GM18858 (cell line): ENCODE data around the gene ISOC2.

Experiments
- ATAC-seq: cut with Tn5 transposase; IDR thresholded peaks from one replicate; pipeline ENCODE4 v1.9.1; 2021; ENCODE audit not compliant: unreplicated experiment

Gene ISOC2

DNA sequence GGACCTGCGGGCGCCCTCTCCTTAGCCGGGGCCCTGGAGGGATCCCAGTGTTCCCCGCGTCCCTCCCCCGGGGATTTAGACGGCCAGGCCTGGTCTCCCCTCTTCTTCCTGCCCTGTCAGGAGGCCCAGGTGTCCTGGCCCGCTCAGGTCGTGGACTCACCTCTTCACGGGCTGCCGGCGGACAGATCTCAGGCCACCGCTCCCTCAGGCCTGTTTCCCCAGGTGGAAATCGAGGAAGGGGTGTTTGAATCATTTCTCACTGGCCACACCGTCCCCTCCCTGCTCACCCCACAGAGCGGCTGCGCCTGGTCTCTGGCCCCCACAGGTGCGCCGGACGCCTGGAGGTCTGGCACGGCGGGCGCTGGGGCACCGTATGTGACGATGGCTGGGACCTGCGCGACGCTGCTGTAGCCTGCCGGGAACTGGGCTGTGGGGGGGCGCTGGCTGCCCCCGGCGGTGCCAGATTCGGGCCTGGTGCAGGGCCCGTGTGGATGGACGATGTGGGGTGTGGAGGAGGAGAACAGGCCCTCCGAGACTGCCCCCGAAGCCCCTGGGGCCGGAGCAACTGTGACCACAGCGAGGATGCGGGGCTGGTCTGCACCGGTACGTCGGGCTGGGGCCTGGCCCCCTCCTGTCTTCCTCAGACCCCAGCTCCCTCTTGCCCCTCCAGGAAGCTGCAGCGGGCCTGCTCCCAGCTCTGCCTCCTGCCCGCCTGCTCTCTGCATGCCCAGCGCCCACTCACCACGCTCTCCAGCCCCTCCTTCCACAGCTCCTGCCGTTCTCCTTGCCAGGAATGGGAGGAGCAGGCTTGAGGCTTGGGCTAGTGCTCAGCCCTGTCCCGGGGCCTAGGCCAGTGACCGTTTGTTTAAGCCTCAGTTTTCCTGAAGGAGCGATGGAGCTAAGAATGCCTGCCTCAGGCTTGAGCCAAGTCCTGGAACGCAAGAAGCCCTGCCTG lies 29.3 kb upstream of the ISOC2 start:
- ATAC-seq: no peak

DNA sequence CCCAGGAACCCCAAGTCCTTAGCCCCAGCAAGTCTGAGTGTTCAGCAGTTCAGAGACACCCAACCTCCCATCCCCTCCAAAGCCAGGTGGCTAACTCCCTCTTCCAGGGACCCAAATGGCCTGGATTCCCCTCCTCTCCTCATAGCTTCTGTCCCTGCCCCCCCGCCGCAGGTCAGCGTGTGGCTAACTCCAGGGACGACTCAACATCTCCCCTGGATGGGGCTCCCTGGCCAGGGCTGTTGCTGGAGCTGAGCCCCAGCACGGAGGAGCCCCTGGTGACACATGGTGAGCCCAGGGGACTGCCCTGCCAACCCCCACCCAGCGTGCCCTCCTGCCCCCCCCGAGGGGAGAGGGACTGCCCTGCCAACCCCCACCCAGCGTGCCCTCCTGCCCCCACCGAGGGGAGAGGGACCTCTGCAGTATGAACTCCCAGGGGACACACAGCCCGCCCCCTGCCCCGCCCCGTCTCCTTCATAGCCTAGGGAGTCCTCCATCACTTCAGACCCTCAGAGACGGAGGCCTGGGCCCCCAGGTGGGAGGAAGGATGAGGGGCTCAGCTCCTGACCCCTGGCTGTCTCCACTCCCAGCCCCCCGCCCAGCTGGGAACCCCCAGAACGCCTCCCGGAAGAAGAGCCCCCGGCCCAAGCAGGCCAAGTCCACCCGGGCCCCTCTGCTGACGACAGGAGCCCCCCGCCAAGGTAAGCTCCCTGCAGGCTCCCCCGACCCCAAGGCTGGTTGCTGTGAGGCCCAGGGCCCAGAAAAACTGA lies 28.5 kb upstream of the ISOC2 start:
- ATAC-seq: no peak

DNA sequence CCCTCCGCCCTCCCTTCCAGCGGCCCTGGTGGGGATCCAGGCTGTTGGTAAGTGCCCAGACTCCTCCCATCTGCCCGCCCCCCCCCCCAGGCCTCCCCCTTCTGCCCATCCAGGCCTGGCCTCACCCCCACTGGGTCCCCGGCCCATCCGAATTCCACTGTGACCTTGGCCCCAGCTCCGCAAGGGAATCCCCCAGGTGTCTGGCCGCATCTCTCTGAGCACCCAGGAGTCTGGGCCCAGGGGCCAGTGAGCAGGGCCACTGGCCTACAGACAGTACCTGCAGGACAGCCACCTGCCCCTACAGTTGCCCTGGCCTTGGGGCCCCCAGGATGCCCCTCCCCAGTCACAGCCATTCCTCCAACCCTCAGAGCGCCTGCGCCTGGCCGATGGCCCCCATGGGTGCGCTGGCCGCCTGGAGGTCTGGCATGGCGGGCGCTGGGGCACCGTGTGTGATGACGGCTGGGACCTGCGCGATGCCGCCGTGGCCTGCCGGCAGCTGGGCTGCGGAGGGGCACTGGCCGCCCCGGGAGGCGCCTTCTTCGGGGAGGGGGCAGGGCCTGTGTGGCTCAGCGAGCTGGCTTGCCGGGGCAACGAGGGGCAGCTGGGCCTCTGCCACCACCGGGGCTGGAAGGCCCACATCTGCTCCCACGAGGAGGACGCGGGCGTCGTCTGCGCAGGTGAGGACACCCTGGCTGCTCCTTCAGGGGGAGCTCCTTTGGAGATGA lies 27.7 kb upstream of the ISOC2 start:
- ATAC-seq: no peak

DNA sequence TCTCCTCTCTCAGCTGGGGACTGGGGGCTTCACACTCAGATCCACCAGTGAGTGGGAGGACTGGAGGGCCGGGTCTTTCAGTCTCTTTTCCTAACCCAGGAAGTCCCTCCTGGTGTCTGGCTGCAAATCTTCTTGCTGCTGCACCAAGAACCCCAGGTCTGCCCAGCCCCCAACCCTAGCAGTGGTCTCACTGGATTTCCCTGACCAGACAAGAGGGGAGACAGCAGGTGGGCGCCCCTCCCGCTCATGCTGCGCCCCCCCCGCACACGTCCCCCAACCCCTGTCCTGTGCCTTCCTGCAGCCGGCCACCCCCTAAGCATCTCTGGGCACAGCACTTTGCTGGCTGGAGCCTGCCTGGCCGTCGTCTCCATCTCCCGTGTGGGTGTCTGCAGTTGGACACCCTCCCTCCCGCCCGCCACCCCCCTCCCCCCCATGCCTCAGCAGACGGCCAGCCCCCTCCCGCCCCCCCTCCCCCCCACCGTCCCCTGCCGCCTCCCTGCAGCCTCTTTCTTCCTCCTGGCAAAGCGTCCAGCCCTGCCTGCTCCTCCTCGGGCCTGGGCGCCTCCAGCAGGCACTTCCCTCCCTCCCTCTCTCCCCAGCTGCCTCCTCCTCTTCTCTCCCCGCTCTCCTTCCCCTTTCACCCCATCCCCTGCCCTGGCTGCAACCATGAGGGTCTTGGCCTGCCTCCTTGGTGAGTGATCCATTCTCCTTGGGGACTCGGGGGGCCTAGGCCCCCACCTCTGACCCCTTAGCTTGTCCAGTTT lies 26.7 kb upstream of the ISOC2 start, which contains the start of gene SSC5D:
SSC5D (plus strand) TSS at position 513 of the 764 bp plus-strand sequence; CDS start at position 667, 154 bp downstream.
- ATAC-seq: no peak

DNA sequence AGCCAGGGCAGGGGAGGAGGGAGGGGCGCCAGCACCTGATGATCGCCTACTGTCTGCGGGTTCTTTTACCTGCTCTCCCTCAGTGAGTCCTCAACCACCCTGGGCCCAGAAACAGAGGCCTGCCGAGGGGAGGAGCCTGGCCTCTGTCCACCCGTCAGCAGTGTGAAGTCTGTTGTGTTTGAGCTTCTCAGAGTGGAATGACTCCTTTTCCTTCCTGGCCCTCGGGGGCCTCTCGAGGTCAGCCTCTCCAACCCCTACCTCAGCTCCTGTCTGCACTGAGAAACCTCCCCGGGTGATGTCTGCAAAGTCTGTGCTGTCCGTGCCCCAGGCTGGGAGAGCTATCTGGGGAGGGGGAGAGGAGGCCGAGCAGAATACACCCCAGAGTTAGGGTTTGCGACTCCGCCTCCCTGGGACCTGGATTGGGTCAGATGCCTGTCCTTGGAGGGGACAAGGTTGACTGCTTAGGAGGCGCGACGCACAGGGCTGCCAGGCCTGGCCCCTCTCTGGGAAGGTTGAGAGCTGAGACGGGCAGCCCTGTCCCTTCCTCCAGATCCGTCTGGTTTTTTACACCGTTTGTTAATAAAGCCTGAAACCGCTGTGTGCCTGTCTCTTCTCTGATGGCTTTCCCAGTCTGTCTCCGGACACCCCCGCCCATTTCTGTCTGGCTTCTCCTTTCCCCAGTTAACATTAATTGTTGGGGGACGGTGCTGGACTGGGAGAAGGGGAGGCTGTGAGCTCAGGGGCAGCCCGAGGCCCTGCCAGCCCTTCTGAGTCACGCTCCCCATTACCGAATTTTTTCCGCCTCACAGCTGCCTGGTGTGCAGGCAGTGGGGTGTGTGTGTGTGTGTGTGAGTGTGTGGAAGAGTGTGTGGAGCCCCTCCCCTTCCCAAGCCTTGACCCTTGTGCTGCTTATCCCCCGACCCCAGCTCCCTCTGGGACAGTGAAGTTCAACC lies 25.8 kb upstream of the ISOC2 start:
- ATAC-seq: no peak

DNA sequence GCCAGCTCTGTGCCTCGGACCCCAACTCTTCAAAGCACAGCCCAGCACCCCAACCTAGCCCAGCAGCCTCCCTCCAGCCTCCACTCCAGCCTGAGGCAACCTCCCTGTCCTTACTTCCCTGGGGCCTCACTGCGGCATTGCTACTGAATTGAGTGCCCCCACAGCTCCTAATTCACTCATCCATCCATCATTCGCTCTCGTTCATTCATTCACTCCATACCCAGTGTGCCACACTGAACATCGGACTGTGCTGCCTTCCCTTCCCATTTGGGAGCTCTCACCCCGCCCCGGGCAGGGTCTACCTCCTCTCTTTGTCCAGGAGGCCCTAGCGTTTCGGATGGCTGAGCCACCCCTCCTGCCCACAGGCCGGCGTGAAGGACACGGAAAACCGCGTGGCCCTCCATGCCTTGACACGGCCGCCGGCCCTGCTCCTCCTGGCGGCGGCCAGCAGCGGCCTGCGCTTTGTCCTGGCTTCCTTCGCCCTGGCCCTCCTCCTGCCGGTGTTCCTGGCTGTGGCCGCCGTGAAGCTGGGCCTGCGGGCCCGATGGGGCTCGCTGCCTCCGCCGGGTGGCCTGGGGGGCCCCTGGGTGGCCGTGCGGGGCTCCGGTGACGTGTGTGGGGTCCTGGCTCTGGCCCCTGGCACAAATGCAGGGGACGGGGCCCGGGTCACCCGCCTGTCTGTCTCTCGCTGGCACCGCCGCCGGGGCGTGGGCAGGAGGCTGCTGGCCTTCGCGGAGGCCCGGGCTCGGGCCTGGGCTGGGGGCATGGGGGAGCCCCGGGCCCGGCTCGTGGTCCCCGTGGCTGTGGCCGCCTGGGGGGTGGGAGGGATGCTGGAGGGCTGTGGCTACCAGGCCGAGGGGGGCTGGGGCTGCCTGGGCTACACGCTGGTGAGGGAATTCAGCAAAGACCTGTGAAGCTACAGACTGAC lies 24.9 kb upstream of the ISOC2 start:
- no peak for ATAC-seq

DNA sequence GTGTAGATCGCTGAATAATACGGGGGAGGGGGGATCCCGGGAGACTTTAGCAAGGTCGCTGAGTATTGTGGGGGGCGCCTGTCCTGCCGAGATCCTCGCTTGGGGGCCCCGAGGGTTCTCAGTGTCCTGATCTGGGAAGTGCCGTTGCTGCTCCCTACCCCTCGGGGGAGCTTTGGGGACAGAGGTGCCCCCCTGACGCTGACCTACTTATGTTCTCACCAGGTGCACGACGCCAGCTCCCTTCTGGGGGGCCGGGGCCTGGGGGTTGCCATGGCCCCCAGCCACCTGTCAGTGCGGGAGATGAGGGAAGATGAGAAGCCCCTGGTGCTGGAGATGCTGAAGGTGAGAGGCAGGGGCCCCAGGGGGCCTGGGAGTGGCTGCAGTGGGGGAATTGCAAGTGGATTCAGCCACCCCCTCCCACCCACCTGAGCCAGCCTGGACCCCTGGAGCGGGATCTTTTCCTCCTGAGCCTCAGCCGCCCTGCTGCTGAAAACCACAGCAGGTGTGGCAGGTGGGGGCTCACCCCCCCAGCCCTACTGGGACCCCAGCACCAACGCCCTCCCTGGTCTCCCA lies 24.1 kb upstream of the ISOC2 start:
- ATAC-seq: no peak

DNA sequence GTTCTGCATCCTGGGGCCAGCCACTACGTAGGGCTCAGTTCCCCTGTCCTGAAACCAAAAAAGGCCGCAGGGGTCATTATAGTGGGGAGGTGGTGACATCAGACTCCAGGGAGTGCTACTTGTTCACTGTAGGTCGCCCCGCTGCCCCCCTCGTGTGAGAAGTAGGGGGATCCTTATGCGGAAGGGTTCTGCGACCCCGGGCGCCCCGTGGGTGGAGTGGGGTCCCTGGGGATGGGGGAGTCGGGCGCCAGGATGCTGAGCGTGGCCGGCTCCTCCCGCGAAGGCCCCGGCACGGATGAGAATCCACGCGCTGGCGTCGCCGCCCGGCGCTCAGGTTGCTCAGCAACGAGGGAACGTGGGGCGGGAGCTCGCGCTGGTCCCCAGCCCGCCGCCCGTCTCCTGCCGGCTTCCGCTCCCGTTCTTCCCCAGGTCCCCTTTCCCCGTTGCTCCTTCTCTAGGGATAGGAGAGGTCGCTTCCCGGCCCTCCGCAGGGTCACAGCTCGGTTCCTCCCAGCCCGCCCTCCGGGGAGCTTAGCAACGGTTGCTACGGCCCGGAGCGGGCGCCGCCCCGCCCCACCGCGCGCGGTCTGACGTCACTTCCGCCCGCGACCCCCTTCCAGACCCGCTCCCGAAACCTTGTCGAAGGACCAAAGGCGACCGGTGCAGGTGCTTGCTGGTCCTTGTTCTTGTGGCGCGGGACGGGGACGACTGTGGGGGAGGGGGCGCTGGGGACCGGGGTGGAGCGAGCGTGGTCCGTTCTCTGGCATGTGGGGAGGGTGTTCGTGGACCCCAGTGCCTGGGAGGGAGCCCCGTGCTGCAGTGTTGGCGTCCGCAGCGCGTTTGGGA lies 23.4 kb upstream of the ISOC2 start, which contains the start of gene NAT14:
NAT14 (plus strand) TSS at position 596 of the 846 bp plus-strand sequence. CDS start 521 bp downstream, outside the sequence.
- no peak for ATAC-seq

DNA sequence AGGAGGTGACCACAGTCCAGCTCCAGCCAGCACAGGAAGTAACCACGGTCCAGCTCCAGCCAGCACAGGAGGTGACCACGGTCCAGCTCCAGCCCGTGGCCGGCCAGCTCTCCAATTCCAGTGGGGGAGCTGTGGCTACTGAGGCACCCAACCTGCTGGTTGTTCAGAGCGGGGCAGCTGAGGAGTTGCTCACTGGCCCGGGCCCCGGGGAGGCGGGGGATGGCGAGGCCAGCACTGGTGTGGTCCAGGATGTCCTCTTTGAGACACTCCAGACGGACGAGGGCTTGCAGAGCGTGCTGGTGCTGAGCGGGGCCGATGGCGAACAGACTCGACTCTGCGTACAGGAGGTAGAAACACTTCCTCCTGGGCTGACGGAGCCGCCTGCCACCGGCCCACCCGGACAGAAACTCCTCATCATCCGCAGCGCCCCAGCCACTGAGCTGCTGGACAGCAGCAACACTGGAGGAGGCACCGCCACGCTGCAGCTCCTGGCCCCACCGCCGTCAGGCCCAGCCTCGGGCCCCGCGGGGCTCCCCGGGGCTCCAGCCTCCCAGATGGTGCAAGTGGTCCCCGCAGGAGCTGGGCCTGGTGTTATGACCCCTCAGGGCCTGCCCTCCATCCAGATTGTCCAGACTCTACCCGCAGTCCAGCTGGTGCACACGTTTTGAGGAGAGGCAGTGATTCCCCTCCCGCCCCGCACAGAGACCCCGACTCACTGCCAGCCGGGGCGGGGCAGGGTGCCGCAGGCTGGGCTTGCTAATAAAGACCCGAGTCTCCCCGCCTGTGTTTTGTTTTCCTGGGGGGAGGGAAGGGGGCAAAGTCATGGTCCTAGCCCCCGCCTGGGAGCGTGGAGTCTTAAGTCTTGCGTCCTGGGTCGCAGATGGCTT lies 22.5 kb upstream of the ISOC2 start:
- no peak for ATAC-seq

DNA sequence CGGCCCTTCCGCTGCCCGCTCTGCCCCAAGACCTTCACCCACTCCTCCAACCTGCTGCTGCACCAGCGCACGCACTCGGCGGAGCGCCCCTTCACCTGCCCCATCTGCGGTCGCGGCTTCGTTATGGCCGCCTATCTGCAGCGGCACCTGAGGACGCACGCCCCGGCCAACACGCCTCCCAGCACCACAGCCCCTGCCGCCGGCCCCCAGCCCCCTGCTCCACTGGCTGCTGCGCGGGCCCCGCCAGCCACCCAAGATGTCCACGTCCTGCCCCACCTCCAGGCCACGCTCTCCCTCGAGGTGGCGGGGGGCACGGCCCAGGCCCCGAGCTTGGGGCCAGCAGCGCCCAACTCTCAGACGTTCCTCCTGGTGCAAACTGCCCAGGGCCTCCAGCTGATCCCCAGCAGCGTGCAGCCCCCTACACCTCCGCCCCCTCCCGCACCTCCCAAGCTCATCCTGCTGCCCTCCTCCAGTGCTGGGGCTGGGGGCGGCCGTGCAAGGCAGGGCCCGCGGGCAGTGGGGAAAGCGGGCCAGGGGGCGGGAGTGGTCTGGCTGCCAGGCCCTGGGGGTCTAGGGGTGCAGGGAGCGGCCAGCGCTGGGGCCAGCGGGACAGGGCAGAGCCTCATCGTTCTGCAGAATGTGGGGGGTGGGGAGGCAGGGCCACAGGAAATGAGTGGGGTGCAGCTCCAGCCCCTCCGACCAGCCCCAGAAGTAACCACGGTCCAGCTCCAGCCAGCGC lies 21.7 kb upstream of the ISOC2 start:
- ATAC-seq: no peak

DNA sequence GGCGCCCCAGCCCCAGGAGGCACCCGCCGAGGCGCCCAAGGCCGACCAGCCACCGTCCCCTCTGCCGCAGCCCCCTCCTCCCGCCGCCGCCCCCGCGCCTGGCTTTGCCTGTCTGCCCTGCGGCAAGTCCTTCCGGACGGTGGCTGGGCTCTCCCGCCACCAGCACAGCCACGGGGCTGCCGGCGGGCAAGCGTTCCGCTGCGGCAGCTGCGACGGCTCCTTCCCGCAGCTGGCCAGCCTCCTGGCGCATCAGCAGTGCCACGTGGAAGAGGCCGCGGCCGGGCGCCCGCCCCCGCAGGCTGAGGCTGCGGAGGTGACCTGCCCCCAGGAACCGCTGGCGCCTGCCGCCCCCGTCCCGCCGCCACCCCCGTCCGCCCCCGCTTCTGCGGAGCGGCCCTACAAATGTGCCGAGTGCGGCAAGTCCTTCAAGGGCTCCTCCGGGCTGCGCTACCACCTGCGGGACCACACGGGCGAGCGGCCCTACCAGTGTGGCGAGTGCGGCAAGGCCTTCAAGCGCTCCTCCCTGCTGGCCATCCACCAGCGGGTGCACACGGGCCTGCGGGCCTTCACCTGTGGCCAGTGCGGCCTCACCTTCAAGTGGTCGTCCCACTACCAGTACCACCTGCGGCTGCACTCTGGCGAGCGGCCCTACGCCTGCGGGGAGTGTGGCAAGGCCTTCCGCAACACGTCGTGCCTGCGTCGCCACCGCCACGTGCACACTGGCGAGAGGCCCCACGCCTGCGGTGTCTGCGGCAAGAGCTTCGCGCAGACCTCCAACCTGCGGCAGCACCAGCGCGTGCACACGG lies 20.9 kb upstream of the ISOC2 start:
- ATAC-seq: no peak

DNA sequence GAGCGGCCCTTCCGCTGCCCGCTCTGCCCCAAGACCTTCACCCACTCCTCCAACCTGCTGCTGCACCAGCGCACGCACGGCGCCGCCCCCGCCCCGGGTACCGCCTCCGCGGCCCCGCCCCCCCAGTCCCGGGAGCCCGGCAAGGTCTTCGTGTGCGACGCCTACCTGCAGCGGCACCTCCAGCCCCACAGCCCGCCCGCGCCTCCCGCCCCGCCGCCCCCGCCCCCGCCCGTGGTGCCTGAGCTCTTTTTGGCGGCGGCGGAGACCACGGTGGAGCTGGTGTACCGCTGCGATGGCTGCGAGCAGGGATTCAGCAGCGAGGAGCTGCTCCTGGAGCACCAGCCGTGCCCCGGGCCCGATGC lies 20.3 kb upstream of the ISOC2 start:
- ATAC-seq: no peak

DNA sequence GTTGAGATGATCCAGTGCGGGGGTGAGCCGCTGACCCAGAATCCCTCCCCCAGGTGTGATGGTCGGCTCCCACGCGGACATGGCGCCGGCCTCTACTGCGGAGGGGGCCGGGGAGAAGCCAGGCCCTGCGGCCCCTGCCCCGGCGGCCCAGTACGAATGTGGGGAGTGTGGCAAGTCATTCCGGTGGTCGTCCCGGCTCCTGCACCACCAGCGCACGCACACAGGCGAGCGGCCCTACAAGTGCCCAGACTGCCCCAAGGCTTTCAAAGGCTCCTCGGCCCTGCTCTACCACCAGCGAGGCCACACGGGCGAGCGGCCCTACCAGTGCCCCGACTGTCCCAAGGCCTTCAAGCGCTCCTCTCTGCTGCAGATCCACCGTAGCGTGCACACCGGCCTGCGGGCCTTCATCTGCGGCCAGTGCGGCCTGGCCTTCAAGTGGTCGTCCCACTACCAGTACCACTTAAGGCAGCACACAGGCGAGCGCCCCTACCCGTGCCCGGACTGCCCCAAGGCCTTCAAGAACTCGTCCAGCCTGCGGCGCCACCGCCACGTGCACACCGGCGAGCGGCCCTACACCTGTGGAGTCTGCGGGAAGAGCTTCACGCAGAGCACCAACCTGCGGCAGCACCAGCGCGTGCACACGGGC lies 19.8 kb upstream of the ISOC2 start:
- ATAC-seq: no peak
